HG02798 (cell line): ENCODE measurements around the gene DNM3.

Experiments used
- ATAC-seq: cut with Tn5 transposase; IDR thresholded peaks from one replicate; pipeline ENCODE4 v1.9.1; 2021; ENCODE audit warnings: mild to moderate bottlenecking; ENCODE audit not compliant: unreplicated experiment, poor library complexity

Gene DNM3

GRCh38 chr1:172083191-172083590, 241.9 kb downstream of the DNM3 start:
- no peak for ATAC-seq

- no peak for ATAC-seq
Observed at GRCh38 chr1:172084876-172085275, 243.6 kb downstream of the DNM3 start.

GRCh38 chr1:172085317-172085716, 244.0 kb downstream of the DNM3 start:
- no peak for ATAC-seq

- no peak for ATAC-seq
Observed at GRCh38 chr1:172086137-172086536, 244.8 kb downstream of the DNM3 start.

GRCh38 chr1:172088256-172088655, 247.0 kb downstream of the DNM3 start:
- no peak for ATAC-seq

GRCh38 chr1:172089768-172090510, 248.6 kb downstream of the DNM3 start:
- ATAC-seq, result peak; percentile 68

GRCh38 chr1:172090511-172090817, 249.2 kb downstream of the DNM3 start:
- ATAC-seq, result no peak

- ATAC-seq, result no peak
Observed at GRCh38 chr1:172095846-172096245, 254.5 kb downstream of the DNM3 start.

GRCh38 chr1:172105230-172105629, 263.9 kb downstream of the DNM3 start:
- ATAC-seq, result no peak

GRCh38 chr1:172107316-172107975, 266.1 kb downstream of the DNM3 start:
- no peak for ATAC-seq

GRCh38 chr1:172108161-172108893, 267.0 kb downstream of the DNM3 start:
- ATAC-seq, result no peak

GRCh38 chr1:172109359-172109758, 268.1 kb downstream of the DNM3 start:
- ATAC-seq, result no peak

- no peak for ATAC-seq
Observed at GRCh38 chr1:172112576-172112975, 271.3 kb downstream of the DNM3 start.

- ATAC-seq, result no peak
Observed at GRCh38 chr1:172117800-172118199, 276.5 kb downstream of the DNM3 start.

- no peak for ATAC-seq
Observed at GRCh38 chr1:172118618-172119017, 277.3 kb downstream of the DNM3 start.

- no peak for ATAC-seq
Observed at GRCh38 chr1:172119184-172119583, 277.9 kb downstream of the DNM3 start.

- ATAC-seq, result no peak
Observed at GRCh38 chr1:172120381-172120780, 279.1 kb downstream of the DNM3 start.

- no peak for ATAC-seq
Observed at GRCh38 chr1:172121081-172121717, 279.9 kb downstream of the DNM3 start.

- no peak for ATAC-seq
Observed at GRCh38 chr1:172122381-172122780, 281.1 kb downstream of the DNM3 start.

GRCh38 chr1:172125250-172125649, 284.0 kb downstream of the DNM3 start:
- ATAC-seq, result no peak

GRCh38 chr1:172125812-172126430, 284.6 kb downstream of the DNM3 start:
- ATAC-seq, result no peak
